GM12801 (cell line): Measurements from ENCODE around the gene KLHL21.

Source experiments
- CTCF ChIP-seq: IDR thresholded peaks from one replicate; pipeline ENCODE4 v1.5.1; 2011; ENCODE audit warnings: control low read depth; ENCODE audit not compliant: insufficient read length; ENCODE audit errors: extremely low read depth

The KLHL21 gene

GRCh38 chr1:6622396-6623152 lies 19.9 kb upstream of the KLHL21 start:
- TF ChIP-seq CTCF, result no peak

GRCh38 chr1:6621429-6622391 lies 19.0 kb upstream of the KLHL21 start:
- TF ChIP-seq CTCF, result no peak

GRCh38 chr1:6619045-6619444 lies 16.4 kb upstream of the KLHL21 start:
- no peak for TF ChIP-seq CTCF

- TF ChIP-seq CTCF, result no peak
Measured at GRCh38 chr1:6614929-6615785, 12.5 kb upstream of the KLHL21 start.

GRCh38 chr1:6614019-6614928 lies 11.6 kb upstream of the KLHL21 start:
- no peak for TF ChIP-seq CTCF

GRCh38 chr1:6613361-6614018 lies 10.8 kb upstream of the KLHL21 start, which contains the start of gene PHF13:
PHF13 (plus strand) TSS chr1:6613731; CDS start chr1:6614067, 336 bp downstream.
- TF ChIP-seq CTCF, result no peak
